Suppressor macrophage treated with lipopolysaccharide for 4 hours (primary cell): ENCODE measurements around the gene RELA.
"Not testable (repeated sequence)": the region's sequence is repeated elsewhere in the genome, so short reads cannot be mapped to it uniquely, and the experiment has no call there.

Source experiments
- DNase-seq: peaks from one replicate; pipeline ENCODE4 v3.0.0-alpha.2; 2020

Gene RELA

DNA sequence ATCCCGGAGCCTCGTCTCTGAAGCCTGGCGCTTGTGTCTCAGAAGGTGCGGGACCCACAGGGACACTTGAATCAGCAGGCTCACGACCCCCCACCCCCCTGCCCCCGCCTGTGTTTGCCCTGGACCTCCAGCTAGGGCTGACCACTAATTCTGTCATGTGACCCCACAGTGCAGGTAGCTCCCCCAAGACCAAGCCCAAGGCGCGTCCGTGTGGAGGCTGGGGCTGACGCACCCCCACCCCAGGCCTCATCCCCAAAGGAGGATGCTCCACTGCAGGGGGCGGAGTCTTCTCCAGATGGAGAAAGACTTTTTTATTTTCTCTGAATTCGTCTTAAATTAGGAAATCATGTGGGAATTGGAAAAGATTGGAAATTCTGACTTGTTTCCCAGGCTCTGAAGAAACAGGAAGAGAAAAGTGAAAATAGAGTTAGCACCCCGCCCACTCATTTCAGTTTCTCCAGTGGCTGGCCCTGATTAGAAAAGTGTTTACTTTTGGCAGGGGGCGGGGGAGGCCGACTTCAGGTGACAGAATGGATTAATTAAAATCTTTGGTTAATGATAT, 1.0 kb upstream of the RELA start:
- DNase-seq, result peak; percentile 96

DNA sequence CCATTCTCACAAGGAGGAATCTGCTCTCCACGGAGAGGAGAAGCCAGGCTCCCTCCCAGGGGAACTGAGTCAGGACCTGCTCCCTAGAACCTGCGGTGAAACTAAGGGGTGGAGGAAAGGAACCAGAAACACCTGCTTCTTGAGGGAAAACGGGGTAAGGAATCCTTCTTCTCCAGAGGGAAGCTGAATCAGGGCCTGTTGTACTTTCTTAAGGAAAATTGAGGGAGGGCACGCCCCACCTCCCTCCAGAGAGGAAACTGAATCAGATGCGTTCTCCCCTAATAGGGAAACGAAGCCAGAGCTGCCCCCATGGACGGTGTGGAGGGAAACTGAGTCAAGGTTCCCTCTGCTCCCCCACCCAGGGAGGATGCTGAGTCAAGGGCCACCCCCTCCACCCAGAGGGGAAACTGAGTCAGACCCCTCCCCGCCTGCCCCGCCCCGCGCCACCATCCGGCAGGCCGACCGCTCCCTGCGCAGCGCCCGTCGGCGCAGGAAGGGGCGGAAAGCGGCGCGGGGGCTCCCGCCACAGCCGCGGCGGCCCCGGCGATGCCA, 393 bp downstream of the RELA start:
- no peak for DNase-seq

DNA sequence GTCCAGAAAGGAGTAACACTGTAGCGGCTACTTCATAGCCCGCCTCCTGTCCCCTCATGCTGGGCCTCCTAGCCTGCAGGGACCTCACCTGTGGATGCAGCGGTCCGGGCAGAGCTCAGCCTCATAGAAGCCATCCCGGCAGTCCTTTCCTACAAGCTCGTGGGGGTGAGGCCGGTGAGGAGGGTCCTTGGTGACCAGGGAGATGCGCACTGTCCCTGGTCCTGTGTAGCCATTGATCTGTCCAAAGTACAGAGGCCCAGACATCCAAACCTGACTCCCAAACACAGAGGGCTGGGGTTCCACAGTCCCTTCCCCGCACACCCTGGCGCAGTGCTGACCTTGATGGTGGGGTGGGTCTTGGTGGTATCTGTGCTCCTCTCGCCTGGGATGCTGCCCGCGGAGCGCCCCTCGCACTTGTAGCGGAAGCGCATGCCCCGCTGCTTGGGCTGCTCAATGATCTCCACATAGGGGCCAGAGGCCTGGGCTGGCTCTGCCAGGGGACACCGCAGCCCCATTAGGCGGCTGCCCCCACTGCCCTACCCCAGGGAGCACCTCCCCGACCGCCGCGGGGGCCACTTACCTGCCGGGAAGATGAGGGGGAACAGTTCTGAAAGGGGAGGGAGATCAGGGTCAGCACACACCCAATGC, 993 bp downstream of the RELA start:
- DNase-seq, result no peak

- DNase-seq, result not testable (repeated sequence)
Measured at GRCh38 chr11:65660908-65661307, 1.8 kb downstream of the RELA start.

- no peak for DNase-seq
Measured at GRCh38 chr11:65660038-65660437, 2.7 kb downstream of the RELA start.

DNA sequence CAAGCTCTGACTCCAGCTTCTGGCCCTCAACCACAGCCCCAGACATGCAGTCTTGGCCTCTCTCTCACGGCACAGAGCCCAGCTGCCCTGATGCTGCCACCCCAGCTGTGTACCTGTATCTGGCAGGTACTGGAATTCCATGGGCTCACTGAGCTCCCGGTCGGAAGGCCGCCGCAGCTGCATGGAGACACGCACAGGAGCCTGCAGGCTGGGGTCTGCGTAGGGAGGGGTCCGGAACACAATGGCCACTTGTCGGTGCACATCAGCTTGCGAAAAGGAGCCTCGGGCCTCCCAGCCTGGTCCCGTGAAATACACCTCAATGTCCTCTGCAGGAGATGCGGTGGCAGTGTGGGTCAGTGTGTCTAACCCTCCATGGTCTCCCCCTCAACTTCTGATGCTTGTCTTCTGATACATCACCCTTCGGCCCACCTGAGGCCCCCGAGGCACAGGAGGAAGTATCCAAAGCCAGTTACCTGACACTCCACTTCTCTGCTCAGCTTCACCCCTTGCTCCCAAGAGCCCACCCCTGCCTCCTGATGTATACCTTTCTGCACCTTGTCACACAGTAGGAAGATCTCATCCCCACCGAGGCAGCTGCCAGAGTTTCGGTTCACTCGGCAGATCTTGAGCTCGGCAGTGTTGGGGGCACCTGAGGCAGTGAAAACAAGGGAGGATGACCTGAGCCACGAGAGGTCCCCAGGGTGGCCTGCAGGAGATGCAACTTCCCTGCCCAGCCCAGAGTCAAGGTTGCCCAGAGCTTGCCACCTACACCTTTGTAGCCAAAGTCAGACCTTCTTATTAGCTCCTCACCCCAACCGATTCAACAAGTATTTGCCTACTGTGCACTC, 4.3 kb downstream of the RELA start:
- DNase-seq, result no peak

- DNase-seq, result no peak
Measured at GRCh38 chr11:65657426-65657825, 5.3 kb downstream of the RELA start.

DNA sequence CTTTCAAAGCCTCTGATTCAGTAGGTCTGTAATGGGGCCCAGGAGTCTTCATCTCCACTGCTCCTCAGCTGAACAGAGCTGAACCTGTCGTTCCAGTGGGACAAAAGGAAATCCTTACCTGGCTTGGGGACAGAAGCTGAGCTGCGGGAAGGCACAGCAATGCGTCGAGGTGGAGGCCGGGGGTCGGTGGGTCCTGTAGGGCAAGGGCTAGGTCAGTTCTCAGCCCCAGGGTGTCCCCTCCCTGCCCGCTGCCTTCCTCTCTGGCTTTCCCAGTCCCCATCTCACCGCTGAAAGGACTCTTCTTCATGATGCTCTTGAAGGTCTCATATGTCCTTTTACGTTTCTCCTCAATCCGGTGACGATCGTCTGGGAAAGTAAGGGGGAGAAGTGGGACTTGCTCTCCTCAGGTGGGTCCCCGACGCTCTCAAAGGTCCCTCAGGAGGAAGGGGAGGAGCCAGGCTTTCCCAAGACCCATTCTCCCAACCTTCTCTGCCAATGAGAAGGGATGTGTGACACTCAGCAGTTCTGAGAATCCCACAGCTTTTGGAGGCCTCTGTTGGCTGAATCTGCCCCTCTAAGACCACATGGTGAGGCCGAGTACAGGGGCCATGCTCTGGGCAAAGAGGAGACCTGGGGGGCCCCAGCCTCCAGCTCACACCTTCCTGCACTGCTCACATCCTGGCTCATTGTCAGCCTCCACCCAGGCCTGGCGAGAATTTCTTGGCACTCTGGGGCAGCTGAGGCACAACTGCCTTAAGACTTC, 7.0 kb downstream of the RELA start:
- no peak for DNase-seq

GRCh38 chr11:65654375-65655349, 8.1 kb downstream of the RELA start:
- DNase-seq, result no peak

- no peak for DNase-seq
Measured at GRCh38 chr11:65653229-65654225, 9.2 kb downstream of the RELA start.

- peak; percentile 98 for DNase-seq
Measured at GRCh38 chr11:65652511-65653228, 10.0 kb downstream of the RELA start.

- peak; percentile 9 for DNase-seq
Measured at GRCh38 chr11:65651589-65652510, 10.9 kb downstream of the RELA start.

DNA sequence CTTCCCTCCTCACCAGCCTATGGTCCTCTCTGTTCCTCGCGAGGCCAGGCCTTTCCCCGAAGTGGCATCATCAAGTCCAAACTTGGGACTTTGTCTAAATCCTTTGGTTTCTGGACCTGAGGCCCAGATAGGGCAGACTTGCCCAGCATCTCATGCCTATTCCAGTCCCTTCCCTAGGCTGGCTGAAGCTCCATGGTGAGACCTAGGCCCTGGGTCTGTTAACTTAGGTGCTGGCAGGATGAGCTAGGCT, 11.5 kb downstream of the RELA start:
- no peak for DNase-seq

GRCh38 chr11:65650547-65651338, 12.0 kb downstream of the RELA start:
- no peak for DNase-seq

DNA sequence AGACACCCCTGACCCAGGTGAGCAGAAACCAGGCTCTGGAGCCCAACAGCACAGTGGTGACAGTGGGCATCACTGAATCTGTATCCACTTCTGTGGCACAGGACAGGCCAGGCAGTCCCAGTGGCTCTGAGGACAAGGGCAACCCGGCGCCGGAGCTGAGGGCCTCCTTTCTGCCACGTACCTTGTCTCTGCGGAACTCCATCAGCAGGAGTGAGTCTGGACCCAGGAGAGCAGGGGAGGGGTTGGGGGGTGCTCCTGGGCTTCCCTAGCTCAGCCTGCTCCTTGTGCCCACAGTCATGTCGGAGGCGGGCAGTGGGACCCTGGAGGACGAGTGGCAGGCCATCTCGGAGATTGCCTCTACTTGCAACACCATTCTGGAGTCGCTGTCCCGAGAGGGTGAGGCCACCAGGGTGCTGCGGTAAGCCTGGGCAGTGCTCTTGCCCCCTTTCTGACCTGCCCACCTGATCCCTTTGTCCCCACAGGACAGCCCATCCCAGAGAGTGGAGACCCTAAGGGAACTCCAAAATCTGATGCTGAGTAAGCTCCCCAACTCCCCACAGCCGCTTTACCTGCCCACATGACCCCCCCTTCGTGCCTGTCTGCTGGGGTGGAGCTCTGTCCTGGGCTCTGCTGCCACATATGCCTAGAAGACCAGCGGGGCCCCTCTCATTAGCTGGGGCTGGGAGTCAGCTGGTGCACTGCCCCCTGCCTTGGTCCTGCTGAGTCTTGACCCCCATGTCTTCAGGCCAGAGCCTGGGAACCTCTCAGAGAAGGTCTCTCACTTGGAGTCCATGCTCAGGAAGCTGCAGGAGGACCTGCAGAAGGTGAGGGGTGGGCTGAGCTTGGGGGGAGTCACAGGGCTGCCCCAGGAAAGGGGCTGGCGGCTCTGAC, 12.8 kb downstream of the RELA start:
- no peak for DNase-seq

DNA sequence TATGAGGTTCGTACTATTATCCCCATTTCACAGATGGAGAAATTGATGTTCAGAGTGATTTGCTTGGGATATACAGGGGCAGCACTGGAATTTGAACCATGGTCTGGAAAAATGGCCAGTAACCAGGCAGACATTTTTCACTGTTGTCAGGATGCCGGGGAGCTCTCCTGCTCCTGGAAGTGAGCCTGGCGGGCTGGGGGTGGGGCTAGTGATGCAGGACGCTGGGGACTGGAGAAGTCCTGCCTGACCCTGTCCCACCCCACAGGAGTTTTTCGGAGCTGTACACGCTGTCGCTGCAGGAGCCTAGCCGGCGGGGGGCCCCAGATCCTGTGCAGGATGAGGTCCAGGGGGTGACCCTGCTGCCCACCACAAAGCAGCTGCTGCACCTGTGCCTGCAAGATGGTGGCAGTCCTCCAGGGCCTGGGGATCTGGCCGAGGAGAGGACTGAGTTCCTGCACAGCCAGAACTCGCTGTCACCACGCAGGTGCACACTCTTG, 13.7 kb downstream of the RELA start:
- no peak for DNase-seq
